ENCODE results near the gene DNAJC7. TPM values are rescaled to one million over a fixed set of nuclear protein-coding genes. Genes with fewer than 3 reads are reported as not detected.

Gene DNAJC7
- total RNA-seq, 1 experiment from 2014 or later: 130 TPM

DNA sequence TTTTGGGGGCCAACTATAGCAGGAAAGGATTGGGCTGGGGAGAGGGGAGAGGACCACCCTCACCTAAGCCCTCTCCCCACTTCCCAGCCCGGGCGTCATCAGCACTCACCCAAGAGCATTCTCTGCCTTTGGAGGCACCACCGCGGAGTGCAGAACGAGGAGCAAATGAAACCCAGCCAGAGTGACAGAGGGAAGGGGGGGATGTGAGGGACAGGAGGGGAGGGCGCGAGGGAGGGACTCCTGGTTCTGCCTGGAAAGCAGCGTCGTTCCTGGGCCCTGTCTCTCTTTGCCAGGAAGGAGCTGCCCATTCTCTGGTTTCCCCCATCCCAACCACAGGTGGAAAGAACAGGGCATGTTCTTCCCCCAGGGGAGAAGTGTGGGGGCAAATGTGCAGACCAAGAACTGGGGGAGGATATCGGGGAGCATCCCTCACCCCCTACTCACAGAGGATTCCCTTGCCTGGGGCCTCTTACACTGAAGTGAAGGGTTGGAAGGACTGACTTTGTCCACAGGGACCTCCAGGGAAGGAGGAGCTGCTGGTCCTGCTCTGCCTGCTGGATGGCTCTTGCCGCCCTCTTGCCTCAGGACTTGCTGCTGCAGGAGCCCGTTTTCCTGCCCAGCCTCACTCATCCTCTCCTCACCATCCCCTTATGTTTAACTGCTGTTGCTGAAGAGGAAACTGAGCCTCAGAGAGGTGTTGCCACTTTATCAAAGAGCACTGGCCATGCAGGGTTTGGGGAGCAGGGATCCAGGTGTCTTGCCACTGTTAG is 36.7 kb upstream of the DNAJC7 start:
- no peak overlapping the region for H3K27ac Mint-ChIP-seq (ENCODE audit: low read depth, unreplicated experiment)
- no TSS peak for BruUV-seq (replicated peaks)
- DNase-seq (ENCODE audit: unreplicated experiment): no peak
- H3K4me1 Mint-ChIP-seq (ENCODE audit: insufficient read depth, unreplicated experiment): peaks cover 13% of the 10 kb centered on the region
- ChIA-PET POLR2A (no interaction called here), CTCF (interaction anchor here (0.8 to 1.0 kb wide), 2 partner anchors 12 to 14 kb away, joined by 3 to 4 read pairs; no protein-coding TSS in a partner anchor)
- intact Hi-C loops (cut with micrococcal nuclease): no loop called here
- no peaks in the 10 kb centered on the region for H3K36me3 Mint-ChIP-seq (ENCODE audit: insufficient read depth, unreplicated experiment)
- H3K4me3 Mint-ChIP-seq (ENCODE audit: unreplicated experiment): no peak overlapping the region
- no peaks in the 10 kb centered on the region for H3K9me3 Mint-ChIP-seq (ENCODE audit: unreplicated experiment)
- peaks cover 40% of the 10 kb centered on the region for H3K27me3 Mint-ChIP-seq (ENCODE audit: insufficient read depth, unreplicated experiment)
- no peak for TF ChIP-seq CTCF (IDR thresholded peaks at IDR 0.05; ENCODE audit: unreplicated experiment)

GRCh38 chr17:42052346-42052877 is 35.2 kb upstream of the DNAJC7 start:
- CTCF ChIA-PET: no interaction called here
- H3K36me3 Mint-ChIP-seq (ENCODE audit: insufficient read depth, unreplicated experiment): no peaks in the 10 kb centered on the region
- H3K4me1 Mint-ChIP-seq (ENCODE audit: insufficient read depth, unreplicated experiment): peaks cover 13% of the 10 kb centered on the region

DNA sequence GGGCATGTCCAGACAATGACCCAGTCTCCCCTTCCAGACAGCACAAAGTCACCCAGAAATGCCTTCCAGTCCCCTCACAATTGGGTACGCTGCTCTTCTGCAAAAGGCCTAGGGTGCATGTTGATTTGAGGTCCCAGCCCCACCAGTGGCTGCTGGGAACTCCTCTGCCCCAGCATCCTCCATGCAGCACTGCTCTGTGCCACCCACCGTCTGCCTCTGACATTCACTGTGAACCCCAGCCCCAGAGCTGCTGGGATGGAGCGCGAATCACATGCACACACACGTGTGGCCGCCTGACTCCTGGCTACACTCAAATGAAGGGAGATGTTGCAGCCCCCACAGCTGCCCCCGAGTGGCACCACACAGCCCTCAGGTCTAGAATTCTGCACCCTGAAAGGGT is 34.4 kb upstream of the DNAJC7 start:
- no peaks in the 10 kb centered on the region for H3K36me3 Mint-ChIP-seq (ENCODE audit: insufficient read depth, unreplicated experiment)
- no peaks in the 10 kb centered on the region for H3K9me3 Mint-ChIP-seq (ENCODE audit: unreplicated experiment)
- CTCF ChIA-PET: interaction anchor here (1.2 kb wide), 1 partner anchor 16 kb away, joined by 5 read pairs; no protein-coding TSS in a partner anchor
- POLR2A ChIA-PET: no interaction called here
- intact Hi-C loops (cut with micrococcal nuclease): no loop called here
- TF ChIP-seq CTCF (IDR thresholded peaks at IDR 0.05; ENCODE audit: unreplicated experiment): no peak
- no peak overlapping the region for H3K27ac Mint-ChIP-seq (ENCODE audit: low read depth, unreplicated experiment)
- DNase-seq (ENCODE audit: unreplicated experiment): no peak
- BruUV-seq (replicated peaks): no TSS peak
- peaks cover 13% of the 10 kb centered on the region for H3K4me1 Mint-ChIP-seq (ENCODE audit: insufficient read depth, unreplicated experiment)
- peaks cover 49% of the 10 kb centered on the region for H3K27me3 Mint-ChIP-seq (ENCODE audit: insufficient read depth, unreplicated experiment)
- no peak overlapping the region for H3K4me3 Mint-ChIP-seq (ENCODE audit: unreplicated experiment)

More at GRCh38 chr17:42052346-42052877, 35.2 kb upstream of the DNAJC7 start:
- no peak for TF ChIP-seq CTCF (IDR thresholded peaks at IDR 0.05; ENCODE audit: unreplicated experiment)
- Mint-ChIP-seq H3K27ac (ENCODE audit: low read depth, unreplicated experiment) (no peak overlapping the region), H3K4me3 (ENCODE audit: unreplicated experiment) (no peak overlapping the region), H3K9me3 (ENCODE audit: unreplicated experiment) (no peaks in the 10 kb centered on the region), H3K27me3 (ENCODE audit: insufficient read depth, unreplicated experiment) (peaks cover 49% of the 10 kb centered on the region)
- POLR2A ChIA-PET: no interaction called here
- DNase-seq (ENCODE audit: unreplicated experiment): no peak
- no TSS peak for BruUV-seq (replicated peaks)
- intact Hi-C loops (cut with micrococcal nuclease): no loop called here

DNA sequence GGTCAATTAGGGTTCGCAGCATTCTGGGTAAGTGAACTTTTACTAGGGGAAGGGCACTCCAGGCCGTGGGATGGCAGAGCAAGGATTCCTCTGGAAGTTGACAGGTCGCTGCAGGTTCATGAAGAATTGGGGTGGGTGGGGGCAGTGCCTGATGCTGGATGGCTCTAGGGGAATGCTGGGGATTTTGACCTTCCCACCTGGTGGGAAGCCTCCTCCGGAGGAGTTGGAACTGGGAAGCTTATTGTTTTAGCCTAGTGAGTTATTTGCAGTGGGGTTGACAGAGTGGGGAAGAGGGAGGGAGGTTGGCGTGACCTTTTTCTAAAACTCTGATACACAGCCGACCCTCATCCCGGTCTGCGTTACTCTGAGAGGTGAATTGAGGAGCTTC is 33.8 kb upstream of the DNAJC7 start:
- peak overlapping the region; percentile 64 for H3K4me3 Mint-ChIP-seq (ENCODE audit: unreplicated experiment)
- H3K27ac Mint-ChIP-seq (ENCODE audit: low read depth, unreplicated experiment): no peak overlapping the region
- ChIA-PET POLR2A (interaction anchor here (1.1 kb wide), 1 partner anchor 31 kb away, joined by 3 read pairs; the partner anchor contains the start of gene NKIRAS2), CTCF (interaction anchor here (0.6 to 1.2 kb wide), 2 partner anchors 16 to 468 kb away, joined by 3 to 5 read pairs; no protein-coding TSS in a partner anchor)
- H3K4me1 Mint-ChIP-seq (ENCODE audit: insufficient read depth, unreplicated experiment): peaks cover 13% of the 10 kb centered on the region
- no peaks in the 10 kb centered on the region for H3K9me3 Mint-ChIP-seq (ENCODE audit: unreplicated experiment)
- peaks cover 49% of the 10 kb centered on the region for H3K27me3 Mint-ChIP-seq (ENCODE audit: insufficient read depth, unreplicated experiment)
- no TSS peak for BruUV-seq (replicated peaks)
- intact Hi-C loops (cut with micrococcal nuclease): no loop called here
- H3K36me3 Mint-ChIP-seq (ENCODE audit: insufficient read depth, unreplicated experiment): no peaks in the 10 kb centered on the region
- TF ChIP-seq CTCF (IDR thresholded peaks at IDR 0.05; ENCODE audit: unreplicated experiment): no peak
- no peak for DNase-seq (ENCODE audit: unreplicated experiment)
